ENCODE data around the gene WDR54.

DNA sequence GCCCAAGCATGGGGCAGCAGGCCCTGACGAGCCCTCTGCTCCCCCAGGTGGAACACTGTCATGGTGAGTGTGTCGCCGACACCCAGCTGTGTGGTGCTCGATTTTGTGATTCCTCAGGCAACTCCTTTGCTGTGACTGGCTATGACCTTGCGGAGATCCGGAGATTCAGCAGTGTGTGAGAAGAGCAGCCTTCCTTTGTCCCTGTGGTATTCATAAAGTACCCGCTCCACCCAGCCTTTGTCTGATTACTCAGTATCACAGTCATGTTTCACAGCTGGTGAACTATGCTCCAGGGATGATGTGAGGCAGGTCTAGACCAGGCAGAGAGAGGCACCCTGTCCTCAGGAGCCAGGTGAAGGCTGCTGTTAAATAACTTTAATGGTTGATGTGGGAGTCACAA is 4.0 kb downstream of the WDR54 start:
- TF ChIP-seq, protein P1, sequence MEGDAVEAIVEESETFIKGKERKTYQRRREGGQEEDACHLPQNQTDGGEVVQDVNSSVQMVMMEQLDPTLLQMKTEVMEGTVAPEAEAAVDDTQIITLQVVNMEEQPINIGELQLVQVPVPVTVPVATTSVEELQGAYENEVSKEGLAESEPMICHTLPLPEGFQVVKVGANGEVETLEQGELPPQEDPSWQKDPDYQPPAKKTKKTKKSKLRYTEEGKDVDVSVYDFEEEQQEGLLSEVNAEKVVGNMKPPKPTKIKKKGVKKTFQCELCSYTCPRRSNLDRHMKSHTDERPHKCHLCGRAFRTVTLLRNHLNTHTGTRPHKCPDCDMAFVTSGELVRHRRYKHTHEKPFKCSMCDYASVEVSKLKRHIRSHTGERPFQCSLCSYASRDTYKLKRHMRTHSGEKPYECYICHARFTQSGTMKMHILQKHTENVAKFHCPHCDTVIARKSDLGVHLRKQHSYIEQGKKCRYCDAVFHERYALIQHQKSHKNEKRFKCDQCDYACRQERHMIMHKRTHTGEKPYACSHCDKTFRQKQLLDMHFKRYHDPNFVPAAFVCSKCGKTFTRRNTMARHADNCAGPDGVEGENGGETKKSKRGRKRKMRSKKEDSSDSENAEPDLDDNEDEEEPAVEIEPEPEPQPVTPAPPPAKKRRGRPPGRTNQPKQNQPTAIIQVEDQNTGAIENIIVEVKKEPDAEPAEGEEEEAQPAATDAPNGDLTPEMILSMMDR (IDR thresholded peaks at IDR 0.05), result no peak
- no peak for TF ChIP-seq POLR2A (IDR thresholded peaks at IDR 0.05)

All from uterus (tissue), 2 donors.